GM19395 (cell line): Measurements from ENCODE around the gene TMEM184A.
"Not testable (repeated sequence)": the region's sequence is repeated elsewhere in the genome, so short reads cannot be mapped to it uniquely, and the experiment has no call there.

Experiments used
- ATAC-seq: cut with Tn5 transposase; IDR thresholded peaks from one replicate; pipeline ENCODE4 v1.9.1; 2021; ENCODE audit warnings: mild to moderate bottlenecking, moderate library complexity; ENCODE audit not compliant: unreplicated experiment

Gene TMEM184A

DNA sequence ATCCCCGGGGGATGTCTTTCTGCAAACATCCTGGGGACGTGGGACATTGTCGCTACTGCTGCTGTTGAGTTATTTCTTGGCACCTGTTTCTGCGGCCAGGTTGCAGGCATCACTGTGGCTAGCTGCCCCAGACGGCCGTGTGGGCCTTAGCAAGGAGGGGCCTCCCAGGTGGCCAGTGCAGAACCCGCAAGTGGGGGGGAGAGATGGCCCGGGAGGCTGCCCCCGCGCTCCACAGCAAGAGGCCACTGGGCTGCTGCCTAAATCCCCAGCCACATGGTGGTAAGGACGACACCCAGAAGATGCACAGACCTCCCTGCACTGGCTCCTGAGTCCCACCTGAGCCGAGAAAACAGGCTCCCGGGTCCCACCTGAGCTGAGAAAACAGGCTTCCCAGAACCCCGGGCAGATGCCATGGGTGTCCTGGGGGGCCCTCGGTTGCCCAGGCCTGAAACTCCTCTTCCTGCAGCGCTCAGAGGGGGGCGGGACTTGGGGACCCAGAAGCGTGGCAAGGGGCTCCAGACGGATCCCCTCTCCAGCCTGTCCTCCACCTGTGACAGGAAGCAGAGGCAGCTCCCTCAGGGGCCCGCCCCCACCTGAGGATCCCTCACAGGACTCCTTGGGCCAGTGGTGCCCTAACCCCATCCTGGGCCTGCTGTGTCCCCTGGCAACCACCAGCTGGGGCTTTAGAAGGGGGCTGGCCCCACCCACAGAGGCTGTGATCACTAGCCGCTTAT, 26.5 kb downstream of the TMEM184A start:
- no peak for ATAC-seq

GRCh38 chr7:1526271-1526754, 29.7 kb downstream of the TMEM184A start:
- no peak for ATAC-seq

- no peak for ATAC-seq
Measured at GRCh38 chr7:1525409-1525808, 30.6 kb downstream of the TMEM184A start.

- no peak for ATAC-seq
Measured at GRCh38 chr7:1523844-1524243, 32.2 kb downstream of the TMEM184A start.

- ATAC-seq: no peak
Measured at GRCh38 chr7:1523208-1523607, 32.8 kb downstream of the TMEM184A start.

DNA sequence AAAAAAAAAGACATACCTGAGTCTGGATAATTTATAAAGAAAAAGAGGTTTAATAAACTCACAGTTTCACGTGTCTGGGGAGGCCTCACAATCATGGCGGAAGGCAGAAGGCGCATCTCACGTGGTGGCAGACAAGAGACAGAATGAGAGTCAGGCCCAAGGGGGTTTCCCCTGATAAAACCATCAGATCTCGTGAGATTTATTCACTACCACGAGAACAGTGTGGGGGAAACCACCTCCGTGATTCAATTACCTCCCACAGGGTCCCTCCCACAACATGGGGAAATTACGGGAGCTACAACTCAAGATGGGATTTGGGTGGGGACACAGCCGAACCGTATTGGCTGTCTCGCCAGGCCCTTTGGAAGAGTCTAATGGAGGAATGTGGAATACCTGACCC, 34.5 kb downstream of the TMEM184A start:
- ATAC-seq: no peak

- no peak for ATAC-seq
Measured at GRCh38 chr7:1520539-1521234, 35.3 kb downstream of the TMEM184A start.

DNA sequence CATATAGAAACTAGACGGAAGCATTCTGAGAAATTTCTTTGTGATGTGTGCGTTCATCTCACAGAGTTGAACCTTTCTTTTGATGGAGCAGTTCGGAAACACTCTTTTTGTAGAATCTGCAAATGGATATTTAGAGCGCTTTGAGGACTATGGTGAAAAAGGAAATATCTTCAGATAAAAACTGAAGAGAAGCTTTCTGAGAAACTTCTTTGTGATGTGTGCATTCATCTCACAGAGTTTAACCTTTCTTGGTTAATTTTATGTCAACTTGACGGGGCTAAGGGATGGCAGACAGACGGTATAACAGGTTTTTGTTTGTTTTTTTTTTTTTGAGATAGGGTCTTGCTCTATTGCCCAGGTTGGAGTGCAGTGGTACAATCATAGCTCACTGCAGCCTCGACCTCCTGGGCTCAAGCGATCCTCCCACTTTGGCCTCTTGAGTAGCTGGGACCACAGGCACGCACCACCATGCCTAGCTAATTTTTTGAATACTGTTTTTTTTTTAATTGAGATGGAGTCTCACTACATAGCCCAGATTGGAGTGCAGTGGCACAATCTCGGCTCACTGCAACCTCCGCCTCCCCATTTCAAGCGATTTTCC, 36.6 kb downstream of the TMEM184A start:
- ATAC-seq: not testable (repeated sequence)

DNA sequence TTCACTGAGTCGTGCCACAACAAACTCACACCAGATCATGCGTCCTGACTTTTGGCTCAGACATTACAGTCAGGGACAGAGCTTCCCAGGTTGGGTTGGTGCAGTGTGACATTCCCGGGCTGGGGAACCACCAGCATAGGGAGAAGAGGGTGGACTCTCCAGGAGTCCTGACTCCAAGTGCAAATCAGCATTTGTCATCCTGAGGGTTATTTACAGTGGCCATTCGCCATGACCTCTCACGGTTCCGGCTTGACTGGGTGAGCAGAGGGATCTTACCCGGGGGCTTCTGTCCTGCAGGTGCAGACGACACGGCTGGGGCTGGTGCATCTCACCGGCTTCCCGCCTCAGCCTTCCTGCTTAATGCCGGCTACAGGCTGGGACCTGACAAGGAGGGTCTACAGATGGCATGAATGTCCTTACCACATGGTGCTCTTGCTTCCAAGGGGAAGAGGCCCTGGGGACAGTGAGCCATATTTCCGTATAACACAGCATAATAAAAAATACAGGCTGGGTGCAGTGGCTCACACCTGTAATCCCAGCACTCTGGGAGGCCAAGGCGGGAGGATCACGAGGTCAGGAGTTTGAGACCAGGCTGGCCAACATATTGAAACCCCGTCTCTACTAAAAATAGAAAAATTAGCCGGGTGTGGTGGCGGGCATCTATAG, 39.3 kb downstream of the TMEM184A start:
- no peak for ATAC-seq

DNA sequence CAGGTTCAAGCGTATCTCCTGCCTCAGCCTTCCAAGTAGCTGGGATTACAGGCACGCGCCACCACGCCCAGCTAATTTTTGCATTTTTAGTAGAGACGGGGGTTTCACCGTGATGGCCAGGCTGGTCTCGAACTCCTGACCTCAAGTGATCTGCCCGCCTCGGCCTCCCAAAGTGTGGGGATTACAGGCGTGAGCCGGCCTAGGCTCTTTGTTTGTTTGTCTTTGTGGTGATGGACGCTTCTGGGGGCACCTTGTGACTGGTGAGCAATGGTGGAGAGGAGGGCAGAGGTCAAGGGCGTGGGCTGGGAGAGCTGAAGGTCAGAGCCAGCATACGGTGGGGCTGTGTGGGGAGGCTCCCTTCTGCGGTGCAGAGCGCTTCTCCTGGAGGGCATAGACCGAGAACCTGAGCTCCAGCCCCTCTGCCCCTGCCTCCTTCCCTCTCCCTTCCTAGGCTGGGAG, 40.5 kb downstream of the TMEM184A start:
- ATAC-seq: not testable (repeated sequence)

GRCh38 chr7:1514995-1515401, 41.0 kb downstream of the TMEM184A start:
- no peak for ATAC-seq

GRCh38 chr7:1514407-1514806, 41.6 kb downstream of the TMEM184A start:
- no peak for ATAC-seq

GRCh38 chr7:1513657-1514095, 42.3 kb downstream of the TMEM184A start:
- ATAC-seq: no peak

GRCh38 chr7:1512781-1513656, 43.0 kb downstream of the TMEM184A start:
- ATAC-seq: peak; percentile 59

GRCh38 chr7:1511444-1512422, 44.3 kb downstream of the TMEM184A start:
- ATAC-seq: no peak

DNA sequence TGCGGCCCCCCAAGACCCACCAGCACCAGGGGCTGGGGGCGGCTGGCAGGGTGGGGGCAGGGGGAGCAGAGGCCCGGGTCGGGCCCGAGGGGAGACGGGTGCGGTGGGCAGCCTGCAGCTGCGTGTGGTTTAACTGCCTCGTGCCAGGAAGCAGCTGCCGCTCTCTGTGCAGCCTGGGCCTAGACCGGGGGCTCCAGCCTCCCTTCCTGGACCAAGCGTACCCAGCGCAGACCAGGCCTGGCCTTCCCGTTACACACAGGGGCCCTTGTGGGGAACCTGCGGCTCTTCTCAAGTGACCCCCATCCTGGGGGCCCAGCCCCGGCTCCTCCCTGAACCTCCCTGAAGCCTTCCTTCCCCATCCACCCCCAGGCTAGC, 45.2 kb downstream of the TMEM184A start:
- ATAC-seq: no peak

GRCh38 chr7:1509226-1509625, 46.8 kb downstream of the TMEM184A start:
- ATAC-seq: no peak

DNA sequence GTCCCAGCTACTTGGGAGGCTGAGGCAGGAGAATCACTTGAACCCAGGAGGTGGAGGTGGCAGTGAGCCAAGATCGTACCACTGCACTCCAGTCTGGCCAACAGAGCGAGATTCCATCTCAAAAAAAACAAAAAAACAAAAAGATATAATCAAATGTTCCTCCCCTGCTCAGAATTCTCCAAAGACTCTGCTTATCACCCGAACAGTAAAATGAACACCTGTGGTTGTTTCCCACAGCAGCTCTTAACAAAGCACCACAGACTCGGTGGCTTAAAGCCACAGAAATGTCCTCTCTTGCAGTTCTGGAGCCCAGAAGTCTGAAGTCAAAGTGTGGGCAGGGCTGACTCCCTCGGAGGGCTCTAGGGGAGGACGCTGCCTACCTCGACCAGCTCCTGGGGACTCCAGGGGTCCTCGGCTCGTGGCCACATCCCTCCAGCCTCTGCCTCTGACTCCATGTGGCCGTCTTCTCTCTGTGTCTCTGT, 47.7 kb downstream of the TMEM184A start:
- ATAC-seq: no peak
